HepG2 (cell line): ENCODE results near the gene PPA1. TPM values are rescaled to one million over a fixed set of nuclear protein-coding genes. Genes with fewer than 3 reads are reported as not detected.

Experiments
- AHR ChIP-seq: IDR thresholded peaks from 2 replicates; pipeline ENCODE4 v1.6.1; 2018; ENCODE audit warnings: missing genetic modification reagents, missing compliant biosample characterization
- ATF4 ChIP-seq, 2 experiments: fragments of 450-650 bp in 1 of 2; sonication (generic) in 1 of 2; formaldehyde crosslinking; IDR thresholded peaks; 2 replicates each; pipeline versions ENCODE4 v1.5.0 to v1.8.0; 2020 to 2022; ENCODE audit warnings: mild to moderate bottlenecking in 1 of 2, missing genetic modification reagents in 1 of 2
- ATM ChIP-seq: fragments of 450-650 bp; IDR thresholded peaks from 2 replicates; pipeline ENCODE4 v1.7.1; 2017; ENCODE audit warnings: mild to moderate bottlenecking, borderline replicate concordance
- MBD4 ChIP-seq: IDR thresholded peaks from 2 replicates; pipeline ENCODE4 v1.6.1; 2012; ENCODE audit warnings: low read length, inconsistent platforms, borderline replicate concordance
- SKI ChIP-seq: fragments of 450-650 bp; IDR thresholded peaks from one replicate; pipeline ENCODE4 v1.6.1; 2018; ENCODE audit warnings: mild to moderate bottlenecking; ENCODE audit not compliant: partially characterized antibody
- ZFP36L1 ChIP-seq: sonication (generic); formaldehyde crosslinking; IDR thresholded peaks from 2 replicates; pipeline ENCODE4 v1.8.0; 2022; ENCODE audit warnings: mild to moderate bottlenecking, missing genetic modification reagents, moderate library complexity
- ZFX ChIP-seq: sonication (generic); formaldehyde crosslinking; IDR thresholded peaks from 2 replicates; pipeline ENCODE4 v1.4.0; 2020; ENCODE audit warnings: mild to moderate bottlenecking, low read depth, missing genetic modification reagents, moderate library complexity
- ZFY ChIP-seq: sonication (generic); formaldehyde crosslinking; IDR thresholded peaks from 2 replicates; pipeline ENCODE4 v1.4.0; 2020; ENCODE audit warnings: missing genetic modification reagents
- ZNF224 ChIP-seq: sonication (generic); formaldehyde crosslinking; IDR thresholded peaks from 2 replicates; pipeline ENCODE4 v1.5.0; 2020; ENCODE audit warnings: mild to moderate bottlenecking, missing genetic modification reagents
- ZNF318 ChIP-seq: sonication (generic); formaldehyde crosslinking; IDR thresholded peaks from 2 replicates; pipeline ENCODE4 v1.4.0; 2020; ENCODE audit warnings: mild to moderate bottlenecking, missing genetic modification reagents
- ZSCAN22 ChIP-seq: sonication (generic); formaldehyde crosslinking; IDR thresholded peaks from 2 replicates; pipeline ENCODE4 v1.4.0; 2020; ENCODE audit warnings: mild to moderate bottlenecking, missing genetic modification reagents
- ZSCAN31 ChIP-seq: sonication (generic); formaldehyde crosslinking; IDR thresholded peaks from 2 replicates; pipeline ENCODE4 v1.5.0; 2020; ENCODE audit warnings: low read depth, mild to moderate bottlenecking, missing genetic modification reagents
- polyA plus RNA-seq, 8 experiments: library from polyadenylated mRNA; depleted of rRNA in 3 of 8; stranded (reverse) in 7 of 8; unstranded in 1 of 8; fragments of >200 nt; fragmentation: Illumina TruSeq in 4 of 8; extraction: Trizol in 4 of 8; gene quantifications; 2 replicates each; pipeline versions ENCODE4 v1.2.1 to v1.2.3, GENCODE V29; 2011 to 2016; ENCODE audit warnings: low read depth in 4 of 8, missing spikeins in 1 of 8, mixed read lengths in 1 of 8; ENCODE audit not compliant: insufficient read depth in 1 of 8
- total RNA-seq, 5 experiments: library from RNA; depleted of rRNA; stranded (reverse); fragments of >200 nt; fragmentation: Illumina TruSeq; extraction: Trizol; gene quantifications; 2 replicates each; pipeline ENCODE4 v1.2.3, GENCODE V29; 2016; ENCODE audit warnings: low read depth in 1 of 5
- TF ChIP-seq, protein P1 (sequence below): sonication (generic); formaldehyde crosslinking; IDR thresholded peaks from 2 replicates; pipeline ENCODE4 v1.4.0; 2020; ENCODE audit warnings: low read depth, mild to moderate bottlenecking, missing genetic modification reagents
- TF ChIP-seq, protein P2 (sequence below): sonication (generic); formaldehyde crosslinking; IDR thresholded peaks from 2 replicates; pipeline ENCODE4 v1.4.0; 2020; ENCODE audit warnings: missing genetic modification reagents

PPA1 gene
- total and polyA plus RNA-seq, 2 of the 13 experiments (the other 11 are each of a cell fraction or from before 2014, with no cell fraction given) = 136 to 250 TPM

DNA sequence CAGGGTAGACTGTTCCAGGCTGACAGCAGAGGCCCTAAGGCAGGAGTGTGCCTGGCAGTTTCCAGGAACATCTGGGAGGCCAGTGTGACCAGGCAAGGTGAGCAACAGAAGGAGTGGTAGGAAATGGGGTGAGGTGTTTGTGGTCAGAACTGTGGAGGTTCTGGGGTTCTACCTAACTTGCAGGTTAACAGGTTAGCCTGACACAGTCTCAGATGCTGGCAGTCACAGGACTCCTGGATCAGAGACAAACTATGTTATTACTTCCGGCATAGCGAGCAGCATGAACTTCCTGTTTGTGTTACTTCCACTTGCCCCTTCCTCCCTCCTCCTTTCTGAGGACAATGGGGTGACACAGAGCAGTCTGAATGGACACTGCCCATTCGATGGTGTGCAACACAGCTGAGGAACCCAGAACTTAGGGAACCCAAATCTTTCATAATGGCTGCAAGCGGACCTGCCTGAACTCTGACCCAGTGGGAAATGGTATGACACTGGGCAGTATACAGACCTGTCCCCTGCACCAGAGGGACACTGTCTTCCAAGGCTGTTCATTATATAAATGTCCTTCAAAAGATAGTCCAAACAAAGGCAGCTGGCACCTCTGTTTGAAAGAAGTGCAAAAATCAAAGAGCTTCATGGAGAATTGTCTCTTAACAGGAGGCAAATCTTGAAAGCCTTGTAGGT lies 59.0 kb downstream of the PPA1 start (continued):
- TF ChIP-seq ZNF318 (CRISPR knock-in tag) (0 out of 2 replicates have a peak, but pooled peaks have one; percentile 53), ATM (no peak), ZSCAN31 (CRISPR knock-in tag) (peak; percentile 55; the same call in 1 of the 2 replicates), ZSCAN22 (CRISPR knock-in tag) (no peak), SKI (no peak), ZFX (CRISPR knock-in tag) (peak; percentile 72), ZFP36L1 (peak; percentile 55; the same call in 1 of the 2 replicates), ZFY (CRISPR knock-in tag) (peak; percentile 66), MBD4 (no peak), ZNF224 (CRISPR knock-in tag) (no peak), AHR (CRISPR knock-in tag) (no peak), ATF4 (CRISPR knock-in tag; IDR thresholded peaks at IDR 0.05) (no peak)
- TF ChIP-seq, protein P1, sequence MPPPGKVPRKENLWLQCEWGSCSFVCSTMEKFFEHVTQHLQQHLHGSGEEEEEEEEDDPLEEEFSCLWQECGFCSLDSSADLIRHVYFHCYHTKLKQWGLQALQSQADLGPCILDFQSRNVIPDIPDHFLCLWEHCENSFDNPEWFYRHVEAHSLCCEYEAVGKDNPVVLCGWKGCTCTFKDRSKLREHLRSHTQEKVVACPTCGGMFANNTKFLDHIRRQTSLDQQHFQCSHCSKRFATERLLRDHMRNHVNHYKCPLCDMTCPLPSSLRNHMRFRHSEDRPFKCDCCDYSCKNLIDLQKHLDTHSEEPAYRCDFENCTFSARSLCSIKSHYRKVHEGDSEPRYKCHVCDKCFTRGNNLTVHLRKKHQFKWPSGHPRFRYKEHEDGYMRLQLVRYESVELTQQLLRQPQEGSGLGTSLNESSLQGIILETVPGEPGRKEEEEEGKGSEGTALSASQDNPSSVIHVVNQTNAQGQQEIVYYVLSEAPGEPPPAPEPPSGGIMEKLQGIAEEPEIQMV = no peak
- TF ChIP-seq, protein P2, sequence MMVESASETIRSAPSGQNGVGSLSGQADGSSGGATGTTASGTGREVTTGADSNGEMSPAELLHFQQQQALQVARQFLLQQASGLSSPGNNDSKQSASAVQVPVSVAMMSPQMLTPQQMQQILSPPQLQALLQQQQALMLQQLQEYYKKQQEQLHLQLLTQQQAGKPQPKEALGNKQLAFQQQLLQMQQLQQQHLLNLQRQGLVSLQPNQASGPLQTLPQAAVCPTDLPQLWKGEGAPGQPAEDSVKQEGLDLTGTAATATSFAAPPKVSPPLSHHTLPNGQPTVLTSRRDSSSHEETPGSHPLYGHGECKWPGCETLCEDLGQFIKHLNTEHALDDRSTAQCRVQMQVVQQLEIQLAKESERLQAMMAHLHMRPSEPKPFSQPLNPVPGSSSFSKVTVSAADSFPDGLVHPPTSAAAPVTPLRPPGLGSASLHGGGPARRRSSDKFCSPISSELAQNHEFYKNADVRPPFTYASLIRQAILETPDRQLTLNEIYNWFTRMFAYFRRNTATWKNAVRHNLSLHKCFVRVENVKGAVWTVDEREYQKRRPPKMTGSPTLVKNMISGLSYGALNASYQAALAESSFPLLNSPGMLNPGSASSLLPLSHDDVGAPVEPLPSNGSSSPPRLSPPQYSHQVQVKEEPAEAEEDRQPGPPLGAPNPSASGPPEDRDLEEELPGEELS (CRISPR knock-in tag) = peak; percentile 37; the same call in 1 of the 2 replicates
